ENCODE measurements around the gene ATP7B.

ATP7B gene

GRCh38 chr13:51999921-52000320 lies 11.3 kb downstream of the ATP7B start:
- no peaks in the 10 kb centered on the region for H3K27me3 ChIP-seq (ENCODE audit: insufficient read depth, insufficient read length)
- H3K9ac ChIP-seq (ENCODE audit: insufficient read length, low read depth), result no peak overlapping the region
- no peak for DNase-seq (ENCODE audit: low read depth, low spot score)
- TF ChIP-seq YY1 (IDR thresholded peaks at IDR 0.05; ENCODE audit: insufficient read depth, insufficient read length), result no peak
- no peak for TF ChIP-seq SUZ12 (IDR thresholded peaks at IDR 0.05; ENCODE audit: extremely low read depth, insufficient read depth, insufficient read length)
- TF ChIP-seq ZNF274 (IDR thresholded peaks at IDR 0.05; ENCODE audit: low read depth, low read length), result no peak
- H3K4me1 ChIP-seq (ENCODE audit: insufficient read depth, insufficient read length), result no peaks in the 10 kb centered on the region
- H3K9me3 ChIP-seq (ENCODE audit: insufficient read depth, low read length), result no peaks in the 10 kb centered on the region
- no peak overlapping the region for H3K4me3 ChIP-seq (ENCODE audit: insufficient read length, low read depth)
- H3K36me3 ChIP-seq (ENCODE audit: insufficient read depth, insufficient read length, low read length), result no peaks in the 10 kb centered on the region

- no peak for TF ChIP-seq ZNF274 (IDR thresholded peaks at IDR 0.05; ENCODE audit: low read depth, low read length)
- no peak for TF ChIP-seq SUZ12 (IDR thresholded peaks at IDR 0.05; ENCODE audit: extremely low read depth, insufficient read depth, insufficient read length)
- Histone ChIP-seq H3K9me3 (ENCODE audit: insufficient read depth, low read length) (no peaks in the 10 kb centered on the region), H3K9ac (ENCODE audit: insufficient read length, low read depth) (no peak overlapping the region), H3K4me1 (ENCODE audit: insufficient read depth, insufficient read length) (no peaks in the 10 kb centered on the region), H3K4me3 (ENCODE audit: insufficient read length, low read depth) (no peak overlapping the region), H3K27me3 (ENCODE audit: insufficient read depth, insufficient read length) (no peaks in the 10 kb centered on the region), H3K36me3 (ENCODE audit: insufficient read depth, insufficient read length, low read length) (no peaks in the 10 kb centered on the region)
- DNase-seq (ENCODE audit: low read depth, low spot score), result no peak
Measured at GRCh38 chr13:51999510-51999911, 11.7 kb downstream of the ATP7B start.

DNA sequence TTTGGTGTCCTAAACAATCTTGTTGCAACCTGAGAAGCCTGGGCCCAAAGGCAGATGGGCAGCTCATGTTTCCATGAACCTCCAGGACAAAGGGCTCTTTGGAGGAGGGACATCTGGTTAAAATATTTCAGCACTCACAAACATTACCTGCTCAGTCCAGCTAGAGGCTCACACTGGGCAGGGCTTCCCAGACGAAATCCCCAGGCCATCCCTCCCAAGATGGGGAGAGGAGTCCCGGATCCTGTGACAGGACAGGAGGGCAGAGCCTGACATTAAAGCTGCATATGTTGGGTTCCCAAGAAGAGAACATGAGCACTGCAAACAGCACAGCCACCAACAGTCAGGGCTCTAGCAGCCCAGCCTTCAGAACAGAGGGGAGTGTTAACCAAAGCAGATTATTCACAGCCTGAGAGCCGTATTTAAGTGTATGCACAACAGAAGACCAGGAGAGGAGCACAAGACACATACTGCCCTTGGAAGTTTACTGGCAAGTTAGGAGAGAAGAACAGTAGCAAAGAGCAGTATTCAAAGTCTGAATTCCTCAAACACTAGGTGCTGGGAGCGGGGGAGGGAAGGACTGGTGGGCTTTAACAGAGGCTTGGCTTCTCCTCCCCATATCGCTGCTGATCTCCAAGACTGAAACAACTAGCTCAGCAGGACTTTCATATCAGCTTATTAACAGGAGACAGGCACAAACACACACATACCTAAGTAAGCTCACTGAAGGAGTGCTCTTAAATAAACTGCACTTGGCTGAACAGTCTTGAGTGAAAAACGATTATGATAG lies 12.3 kb downstream of the ATP7B start:
- H3K4me1 ChIP-seq (ENCODE audit: insufficient read depth, insufficient read length), result no peaks in the 10 kb centered on the region
- H3K36me3 ChIP-seq (ENCODE audit: insufficient read depth, insufficient read length, low read length), result no peaks in the 10 kb centered on the region
- DNase-seq (ENCODE audit: low read depth, low spot score), result no peak
- TF ChIP-seq ZNF274 (IDR thresholded peaks at IDR 0.05; ENCODE audit: low read depth, low read length) (no peak), SUZ12 (IDR thresholded peaks at IDR 0.05; ENCODE audit: extremely low read depth, insufficient read depth, insufficient read length) (no peak), YY1 (IDR thresholded peaks at IDR 0.05; ENCODE audit: insufficient read depth, insufficient read length) (no peak)
- no peaks in the 10 kb centered on the region for H3K9me3 ChIP-seq (ENCODE audit: insufficient read depth, low read length)
- no peaks in the 10 kb centered on the region for H3K27me3 ChIP-seq (ENCODE audit: insufficient read depth, insufficient read length)
- H3K9ac ChIP-seq (ENCODE audit: insufficient read length, low read depth), result no peak overlapping the region
- H3K4me3 ChIP-seq (ENCODE audit: insufficient read length, low read depth), result no peak overlapping the region

DNA sequence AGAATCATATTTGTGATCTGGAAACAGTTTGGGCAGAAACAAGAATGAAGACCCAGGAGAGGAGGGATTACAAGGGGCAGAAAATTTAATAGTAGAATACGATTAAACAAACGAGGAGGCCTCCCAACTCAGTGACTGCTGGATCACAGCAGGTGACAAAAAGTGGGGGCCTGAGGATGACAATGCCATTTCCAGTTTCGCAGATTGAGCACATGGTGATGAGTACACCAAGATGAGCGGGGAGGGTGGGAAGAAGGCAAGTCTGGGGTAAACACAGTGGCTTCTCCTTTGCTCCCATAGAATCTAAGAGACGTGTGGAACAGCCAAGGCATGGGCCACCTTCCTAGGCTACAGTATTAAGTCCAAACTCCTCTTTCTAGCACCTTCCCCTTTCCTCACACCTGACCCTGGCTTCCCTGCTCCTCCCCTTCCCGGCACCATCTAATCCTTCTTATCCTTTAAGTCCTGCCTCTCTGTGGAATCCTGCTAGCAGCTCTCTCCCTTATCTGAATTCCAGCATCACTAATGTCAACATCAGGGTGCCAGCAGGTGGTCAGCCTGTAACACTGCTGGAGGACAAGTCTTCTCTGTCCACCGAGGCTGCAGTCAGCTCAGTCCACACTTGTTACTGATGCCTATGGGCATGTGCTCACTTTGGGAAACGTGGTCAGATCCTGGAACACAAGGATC lies 13.5 kb downstream of the ATP7B start:
- no peak overlapping the region for H3K4me3 ChIP-seq (ENCODE audit: insufficient read length, low read depth)
- no peaks in the 10 kb centered on the region for H3K4me1 ChIP-seq (ENCODE audit: insufficient read depth, insufficient read length)
- no peaks in the 10 kb centered on the region for H3K9me3 ChIP-seq (ENCODE audit: insufficient read depth, low read length)
- TF ChIP-seq ZNF274 (IDR thresholded peaks at IDR 0.05; ENCODE audit: low read depth, low read length), result no peak
- no peak for TF ChIP-seq YY1 (IDR thresholded peaks at IDR 0.05; ENCODE audit: insufficient read depth, insufficient read length)
- H3K36me3 ChIP-seq (ENCODE audit: insufficient read depth, insufficient read length, low read length), result no peaks in the 10 kb centered on the region
- H3K9ac ChIP-seq (ENCODE audit: insufficient read length, low read depth), result no peak overlapping the region
- H3K27me3 ChIP-seq (ENCODE audit: insufficient read depth, insufficient read length), result no peaks in the 10 kb centered on the region
- peak; percentile 44 for DNase-seq (ENCODE audit: low read depth, low spot score)

DNA sequence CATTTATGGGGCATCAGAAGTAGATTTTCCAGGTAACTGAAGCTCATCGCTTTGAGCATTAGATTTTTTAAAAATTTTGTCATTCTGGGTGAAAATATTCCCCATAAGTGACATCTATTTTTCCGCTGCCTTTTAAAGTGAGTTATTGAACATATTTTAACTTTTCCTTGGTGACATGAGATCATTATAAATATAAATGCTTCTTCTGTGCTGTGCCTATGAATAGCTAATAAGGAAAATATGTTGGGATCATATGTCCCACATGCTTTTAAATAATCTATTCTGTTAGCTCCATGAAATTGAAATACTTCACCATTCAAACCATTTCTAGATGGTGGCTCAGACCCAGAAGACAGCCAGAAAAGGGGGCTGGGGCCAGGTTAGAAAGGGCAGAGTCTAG lies 14.1 kb downstream of the ATP7B start:
- no peaks in the 10 kb centered on the region for H3K4me1 ChIP-seq (ENCODE audit: insufficient read depth, insufficient read length)
- H3K36me3 ChIP-seq (ENCODE audit: insufficient read depth, insufficient read length, low read length), result no peaks in the 10 kb centered on the region
- no peaks in the 10 kb centered on the region for H3K27me3 ChIP-seq (ENCODE audit: insufficient read depth, insufficient read length)
- no peak overlapping the region for H3K4me3 ChIP-seq (ENCODE audit: insufficient read length, low read depth)
- DNase-seq (ENCODE audit: low read depth, low spot score), result no peak
- TF ChIP-seq ZNF274 (IDR thresholded peaks at IDR 0.05; ENCODE audit: low read depth, low read length) (no peak), SUZ12 (IDR thresholded peaks at IDR 0.05; ENCODE audit: extremely low read depth, insufficient read depth, insufficient read length) (no peak), YY1 (IDR thresholded peaks at IDR 0.05; ENCODE audit: insufficient read depth, insufficient read length) (no peak)
- no peak overlapping the region for H3K9ac ChIP-seq (ENCODE audit: insufficient read length, low read depth)
- H3K9me3 ChIP-seq (ENCODE audit: insufficient read depth, low read length), result no peaks in the 10 kb centered on the region

GRCh38 chr13:51996641-51997040 lies 14.6 kb downstream of the ATP7B start:
- Histone ChIP-seq H3K9ac (ENCODE audit: insufficient read length, low read depth) (no peak overlapping the region), H3K4me1 (ENCODE audit: insufficient read depth, insufficient read length) (no peaks in the 10 kb centered on the region), H3K36me3 (ENCODE audit: insufficient read depth, insufficient read length, low read length) (no peaks in the 10 kb centered on the region), H3K27me3 (ENCODE audit: insufficient read depth, insufficient read length) (no peaks in the 10 kb centered on the region), H3K9me3 (ENCODE audit: insufficient read depth, low read length) (no peaks in the 10 kb centered on the region), H3K4me3 (ENCODE audit: insufficient read length, low read depth) (no peak overlapping the region)
- DNase-seq (ENCODE audit: low read depth, low spot score), result no peak
- no peak for TF ChIP-seq SUZ12 (IDR thresholded peaks at IDR 0.05; ENCODE audit: extremely low read depth, insufficient read depth, insufficient read length)
- TF ChIP-seq YY1 (IDR thresholded peaks at IDR 0.05; ENCODE audit: insufficient read depth, insufficient read length), result no peak
- TF ChIP-seq ZNF274 (IDR thresholded peaks at IDR 0.05; ENCODE audit: low read depth, low read length), result no peak

GRCh38 chr13:51995677-51996551 lies 15.3 kb downstream of the ATP7B start:
- Histone ChIP-seq H3K4me3 (ENCODE audit: insufficient read length, low read depth) (no peak overlapping the region), H3K27me3 (ENCODE audit: insufficient read depth, insufficient read length) (no peaks in the 10 kb centered on the region), H3K4me1 (ENCODE audit: insufficient read depth, insufficient read length) (no peaks in the 10 kb centered on the region), H3K36me3 (ENCODE audit: insufficient read depth, insufficient read length, low read length) (no peaks in the 10 kb centered on the region), H3K9me3 (ENCODE audit: insufficient read depth, low read length) (no peaks in the 10 kb centered on the region), H3K9ac (ENCODE audit: insufficient read length, low read depth) (no peak overlapping the region)
- DNase-seq (ENCODE audit: low read depth, low spot score), result no peak
- no peak for TF ChIP-seq YY1 (IDR thresholded peaks at IDR 0.05; ENCODE audit: insufficient read depth, insufficient read length)

Measured in NT2/D1 (cell line).